Suprapubic skin (tissue), 3 donors: ENCODE results near the gene STPG1.

Experiments
- CTCF ChIP-seq, 2 donors: fragments of 200-600 bp in 1 of 2; fragments of 450-650 bp in 1 of 2; sonication (generic) in 1 of 2; IDR thresholded peaks; one replicate each; pipeline ENCODE4 v1.5.1; 2016 to 2019; ENCODE audit warnings: antibody characterized with exemption in 2 of 2, mild to moderate bottlenecking in 1 of 2, moderate library complexity in 1 of 2
- EP300 ChIP-seq: sonication (generic); formaldehyde crosslinking; IDR thresholded peaks from one replicate; pipeline ENCODE4 v1.6.1; 2017; ENCODE audit warnings: antibody characterized with exemption

GRCh38 chr1:24385160-24385940 lies 28.2 kb downstream of the STPG1 start:
- peak in 1 of 2 donors; percentile 52 for TF ChIP-seq CTCF (IDR thresholded peaks at IDR 0.05)
- no peak for TF ChIP-seq EP300
